Measurements from ENCODE around the gene CFAP57. TPM values are rescaled to one million over a fixed set of nuclear protein-coding genes. Genes with fewer than 3 reads are reported as not detected.

Gene CFAP57
- total RNA-seq, 1 experiment from 2014 or later = 0.44 TPM

GRCh38 chr1:43270421-43271095, 98.4 kb downstream of the CFAP57 start:
- H3K27me3 Mint-ChIP-seq (ENCODE audit: insufficient read depth, unreplicated experiment) = peaks cover 11% of the 10 kb centered on the region
- peak overlapping the region; percentile 68 for H3K27ac Mint-ChIP-seq (ENCODE audit: low read depth, unreplicated experiment)
- POLR2A ChIA-PET = interaction anchor here (0.7 kb wide), 1 partner anchor 14 kb away, joined by 3 read pairs; no protein-coding TSS in a partner anchor
- peaks cover 9% of the 10 kb centered on the region for H3K4me1 Mint-ChIP-seq (ENCODE audit: insufficient read depth, unreplicated experiment)
- BruUV-seq (replicated peaks) = no TSS peak
- CTCF ChIA-PET = no interaction called here
- TF ChIP-seq CTCF (IDR thresholded peaks at IDR 0.05; ENCODE audit: unreplicated experiment) = no peak
- peak overlapping the region; percentile 66 for H3K4me3 Mint-ChIP-seq (ENCODE audit: unreplicated experiment)
- no peaks in the 10 kb centered on the region for H3K36me3 Mint-ChIP-seq (ENCODE audit: insufficient read depth, unreplicated experiment)
- peak; percentile 59 for DNase-seq (ENCODE audit: unreplicated experiment)
- intact Hi-C loops (cut with micrococcal nuclease) = no loop called here
- no peaks in the 10 kb centered on the region for H3K9me3 Mint-ChIP-seq (ENCODE audit: unreplicated experiment)

GRCh38 chr1:43271186-43272118, 99.3 kb downstream of the CFAP57 start:
- no peak for DNase-seq (ENCODE audit: unreplicated experiment)
- no peak for TF ChIP-seq CTCF (IDR thresholded peaks at IDR 0.05; ENCODE audit: unreplicated experiment)
- H3K36me3 Mint-ChIP-seq (ENCODE audit: insufficient read depth, unreplicated experiment) = no peaks in the 10 kb centered on the region
- no peak overlapping the region for H3K27ac Mint-ChIP-seq (ENCODE audit: low read depth, unreplicated experiment)
- peak overlapping the region; percentile 66 for H3K4me3 Mint-ChIP-seq (ENCODE audit: unreplicated experiment)
- peaks cover 9% of the 10 kb centered on the region for H3K4me1 Mint-ChIP-seq (ENCODE audit: insufficient read depth, unreplicated experiment)
- peaks cover 11% of the 10 kb centered on the region for H3K27me3 Mint-ChIP-seq (ENCODE audit: insufficient read depth, unreplicated experiment)
- H3K9me3 Mint-ChIP-seq (ENCODE audit: unreplicated experiment) = no peaks in the 10 kb centered on the region
- intact Hi-C loops (cut with micrococcal nuclease) = no loop called here
- BruUV-seq (replicated peaks) = TSS peak; percentile 30
- ChIA-PET CTCF (no interaction called here), POLR2A (no interaction called here)

DNA sequence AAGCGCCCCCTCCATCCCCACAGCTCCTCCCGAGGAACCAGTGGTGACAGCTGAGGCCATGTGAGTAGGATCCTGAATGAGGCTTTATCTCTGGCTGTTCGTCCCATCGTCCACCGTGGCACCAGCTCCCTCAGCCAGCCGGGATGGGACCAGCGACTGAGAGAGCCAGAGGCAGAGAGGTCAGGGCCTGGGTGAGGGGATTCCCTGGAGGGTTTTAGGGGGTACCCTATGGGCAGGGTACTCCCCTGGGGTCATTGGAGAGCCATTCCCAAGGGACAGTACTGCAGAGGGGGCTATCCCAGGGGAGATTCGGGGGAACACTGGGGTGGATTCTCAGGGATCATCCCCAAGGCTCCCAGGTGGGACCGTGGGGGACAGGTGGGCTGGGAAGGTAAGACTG, 100.0 kb downstream of the CFAP57 start:
- H3K4me1 Mint-ChIP-seq (ENCODE audit: insufficient read depth, unreplicated experiment) = peaks cover 9% of the 10 kb centered on the region
- intact Hi-C loops (cut with micrococcal nuclease) = no loop called here
- H3K9me3 Mint-ChIP-seq (ENCODE audit: unreplicated experiment) = no peaks in the 10 kb centered on the region
- TF ChIP-seq CTCF (IDR thresholded peaks at IDR 0.05; ENCODE audit: unreplicated experiment) = no peak
- H3K27ac Mint-ChIP-seq (ENCODE audit: low read depth, unreplicated experiment) = no peak overlapping the region
- H3K4me3 Mint-ChIP-seq (ENCODE audit: unreplicated experiment) = no peak overlapping the region
- peaks cover 11% of the 10 kb centered on the region for H3K27me3 Mint-ChIP-seq (ENCODE audit: insufficient read depth, unreplicated experiment)
- no peak for DNase-seq (ENCODE audit: unreplicated experiment)
- ChIA-PET POLR2A (no interaction called here), CTCF (interaction anchor here (0.5 kb wide), 1 partner anchor 29 kb away, joined by 3 read pairs; no protein-coding TSS in a partner anchor)
- no peaks in the 10 kb centered on the region for H3K36me3 Mint-ChIP-seq (ENCODE audit: insufficient read depth, unreplicated experiment)
- BruUV-seq (replicated peaks) = no TSS peak
